Measurements from ENCODE around the gene SHROOM3.

The SHROOM3 gene

DNA sequence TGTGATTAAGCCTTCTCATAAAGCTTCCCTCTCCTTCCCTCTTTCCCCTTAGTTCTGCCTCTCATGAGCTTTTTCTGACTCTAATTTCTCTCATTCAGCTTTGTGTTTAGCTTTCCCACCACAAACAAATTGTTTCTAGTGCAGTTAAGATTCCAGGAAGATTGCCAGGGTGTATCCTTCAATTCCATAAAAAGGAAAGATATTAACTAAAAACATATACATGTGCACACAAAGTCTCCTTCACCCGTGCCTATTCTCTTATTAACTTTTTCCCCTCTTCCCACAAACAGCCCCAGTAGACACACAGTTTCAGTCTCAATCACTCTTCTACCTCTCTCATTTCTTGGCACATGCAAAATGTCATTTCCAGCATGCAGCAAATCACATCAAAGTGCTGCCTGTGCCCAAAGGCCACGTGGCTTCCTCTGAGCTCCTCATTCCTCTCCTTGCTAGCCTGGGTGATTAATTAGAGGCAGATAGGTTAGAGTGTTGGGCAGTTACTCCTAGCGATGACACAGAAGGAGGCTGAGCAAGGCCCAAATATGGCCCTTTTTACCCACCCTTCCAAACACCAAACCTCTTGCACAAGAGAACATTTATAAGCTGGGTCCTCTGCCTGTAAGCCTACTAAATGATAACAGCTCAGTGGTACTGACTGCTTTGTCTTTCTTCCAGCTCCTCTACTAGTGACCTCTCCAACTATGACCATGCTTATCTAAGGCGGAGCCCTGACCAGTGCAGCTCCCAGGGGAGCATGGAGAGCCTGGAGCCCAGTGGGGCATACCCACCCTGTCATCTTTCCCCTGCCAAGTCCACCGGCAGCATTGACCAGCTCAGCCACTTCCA, 303.3 kb downstream of the SHROOM3 start:
- no peak for TF ChIP-seq FOXK2 (IDR thresholded peaks at IDR 0.05)
- TF ChIP-seq LEF1 (IDR thresholded peaks at IDR 0.05; ENCODE audit: borderline replicate concordance), result no peak
- TF ChIP-seq, protein P1, sequence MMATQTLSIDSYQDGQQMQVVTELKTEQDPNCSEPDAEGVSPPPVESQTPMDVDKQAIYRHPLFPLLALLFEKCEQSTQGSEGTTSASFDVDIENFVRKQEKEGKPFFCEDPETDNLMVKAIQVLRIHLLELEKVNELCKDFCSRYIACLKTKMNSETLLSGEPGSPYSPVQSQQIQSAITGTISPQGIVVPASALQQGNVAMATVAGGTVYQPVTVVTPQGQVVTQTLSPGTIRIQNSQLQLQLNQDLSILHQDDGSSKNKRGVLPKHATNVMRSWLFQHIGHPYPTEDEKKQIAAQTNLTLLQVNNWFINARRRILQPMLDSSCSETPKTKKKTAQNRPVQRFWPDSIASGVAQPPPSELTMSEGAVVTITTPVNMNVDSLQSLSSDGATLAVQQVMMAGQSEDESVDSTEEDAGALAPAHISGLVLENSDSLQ (IDR thresholded peaks at IDR 0.05), result no peak
- TF ChIP-seq HDGF (IDR thresholded peaks at IDR 0.05; ENCODE audit: borderline replicate concordance), result no peak
- no peak for TF ChIP-seq ARNT (IDR thresholded peaks at IDR 0.05)
- no peak for TF ChIP-seq SUZ12 (IDR thresholded peaks at IDR 0.05)
- no peak for TF ChIP-seq FOXA1 (IDR thresholded peaks at IDR 0.05)
- TF ChIP-seq ELF4 (IDR thresholded peaks at IDR 0.05), result no peak
- TF ChIP-seq CTBP1 (IDR thresholded peaks at IDR 0.05; ENCODE audit: borderline replicate concordance), result no peak
- CTCF ChIA-PET, result interaction anchor here (0.6 kb wide), 1 partner anchor 228 kb away, joined by 3 read pairs; no protein-coding TSS in a partner anchor
- DNase-seq (ENCODE audit: extremely low spot score), result no peak
- POLR2A ChIA-PET, result no interaction called here

DNA sequence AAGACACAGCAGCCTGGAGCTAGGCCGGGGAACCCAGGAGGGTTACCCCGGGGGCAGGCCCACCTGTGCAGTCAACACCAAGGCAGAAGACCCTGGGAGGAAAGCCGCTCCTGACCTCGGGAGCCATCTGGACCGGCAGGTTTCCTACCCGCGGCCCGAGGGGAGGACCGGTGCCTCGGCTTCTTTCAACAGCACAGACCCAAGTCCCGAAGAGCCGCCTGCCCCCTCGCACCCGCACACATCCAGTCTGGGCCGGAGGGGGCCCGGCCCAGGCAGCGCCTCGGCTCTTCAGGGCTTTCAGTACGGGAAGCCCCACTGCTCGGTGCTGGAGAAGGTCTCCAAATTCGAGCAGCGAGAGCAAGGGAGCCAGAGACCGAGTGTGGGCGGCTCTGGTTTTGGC, 305.2 kb downstream of the SHROOM3 start:
- ChIA-PET CTCF (no interaction called here), POLR2A (no interaction called here)
- TF ChIP-seq SP1 (IDR thresholded peaks at IDR 0.05) (no peak), BHLHE40 (IDR thresholded peaks at IDR 0.05; ENCODE audit: borderline replicate concordance) (no peak), FOXA1 (IDR thresholded peaks at IDR 0.05) (no peak), CTBP1 (IDR thresholded peaks at IDR 0.05; ENCODE audit: borderline replicate concordance) (no peak), LEF1 (IDR thresholded peaks at IDR 0.05; ENCODE audit: borderline replicate concordance) (no peak), NFRKB (IDR thresholded peaks at IDR 0.05) (no peak), FOXK2 (IDR thresholded peaks at IDR 0.05) (no peak), TARDBP (IDR thresholded peaks at IDR 0.05) (no peak), FOXM1 (IDR thresholded peaks at IDR 0.05; ENCODE audit: borderline replicate concordance) (no peak), HDGF (IDR thresholded peaks at IDR 0.05; ENCODE audit: borderline replicate concordance) (no peak), L3MBTL2 (conservative IDR thresholded peaks at IDR 0.05) (no peak), SUZ12 (IDR thresholded peaks at IDR 0.05) (no peak), ELF4 (IDR thresholded peaks at IDR 0.05) (no peak), ARNT (IDR thresholded peaks at IDR 0.05) (no peak), ZNF384 (IDR thresholded peaks at IDR 0.05) (no peak)
- TF ChIP-seq, protein P1 (IDR thresholded peaks at IDR 0.05), result no peak
- no peak for DNase-seq (ENCODE audit: extremely low spot score)

DNA sequence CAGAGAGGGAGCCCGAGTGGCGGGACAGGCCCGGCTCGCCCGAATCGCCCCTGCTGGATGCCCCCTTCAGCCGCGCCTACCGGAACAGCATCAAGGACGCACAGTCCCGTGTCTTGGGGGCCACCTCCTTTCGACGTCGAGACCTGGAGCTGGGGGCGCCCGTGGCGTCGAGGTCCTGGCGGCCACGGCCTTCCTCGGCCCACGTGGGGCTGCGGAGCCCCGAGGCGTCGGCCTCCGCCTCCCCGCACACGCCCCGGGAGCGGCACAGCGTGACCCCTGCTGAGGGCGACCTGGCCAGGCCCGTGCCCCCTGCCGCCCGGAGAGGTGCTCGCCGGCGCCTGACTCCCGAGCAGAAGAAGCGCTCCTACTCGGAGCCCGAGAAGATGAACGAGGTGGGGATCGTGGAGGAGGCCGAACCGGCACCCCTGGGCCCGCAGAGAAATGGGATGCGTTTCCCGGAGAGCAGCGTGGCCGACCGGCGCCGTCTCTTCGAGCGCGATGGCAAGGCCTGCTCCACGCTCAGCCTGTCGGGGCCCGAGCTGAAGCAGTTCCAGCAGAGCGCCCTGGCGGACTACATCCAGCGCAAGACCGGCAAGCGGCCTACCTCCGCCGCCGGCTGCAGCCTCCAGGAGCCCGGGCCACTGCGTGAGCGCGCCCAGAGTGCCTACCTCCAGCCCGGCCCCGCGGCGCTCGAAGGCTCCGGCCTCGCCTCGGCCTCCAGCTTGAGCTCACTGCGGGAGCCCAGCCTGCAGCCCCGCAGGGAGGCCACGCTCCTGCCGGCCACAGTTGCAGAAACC, 306.0 kb downstream of the SHROOM3 start:
- POLR2A ChIA-PET, result no interaction called here
- CTCF ChIA-PET, result interaction anchor here (0.6 kb wide), 1 partner anchor 17 kb away, joined by 3 read pairs; no protein-coding TSS in a partner anchor
- DNase-seq (ENCODE audit: extremely low spot score), result no peak
- TF ChIP-seq TARDBP (IDR thresholded peaks at IDR 0.05) (no peak), FOXA1 (IDR thresholded peaks at IDR 0.05) (no peak), FOXM1 (IDR thresholded peaks at IDR 0.05; ENCODE audit: borderline replicate concordance) (no peak), CTBP1 (IDR thresholded peaks at IDR 0.05; ENCODE audit: borderline replicate concordance) (no peak), SUZ12 (IDR thresholded peaks at IDR 0.05) (no peak), SP1 (IDR thresholded peaks at IDR 0.05) (no peak), NFRKB (IDR thresholded peaks at IDR 0.05) (no peak), BHLHE40 (IDR thresholded peaks at IDR 0.05; ENCODE audit: borderline replicate concordance) (no peak), ELF4 (IDR thresholded peaks at IDR 0.05) (no peak), ARNT (IDR thresholded peaks at IDR 0.05) (no peak), HDGF (IDR thresholded peaks at IDR 0.05; ENCODE audit: borderline replicate concordance) (no peak), ZNF384 (IDR thresholded peaks at IDR 0.05) (no peak), L3MBTL2 (conservative IDR thresholded peaks at IDR 0.05) (no peak), LEF1 (IDR thresholded peaks at IDR 0.05; ENCODE audit: borderline replicate concordance) (no peak), FOXK2 (IDR thresholded peaks at IDR 0.05) (no peak)

DNA sequence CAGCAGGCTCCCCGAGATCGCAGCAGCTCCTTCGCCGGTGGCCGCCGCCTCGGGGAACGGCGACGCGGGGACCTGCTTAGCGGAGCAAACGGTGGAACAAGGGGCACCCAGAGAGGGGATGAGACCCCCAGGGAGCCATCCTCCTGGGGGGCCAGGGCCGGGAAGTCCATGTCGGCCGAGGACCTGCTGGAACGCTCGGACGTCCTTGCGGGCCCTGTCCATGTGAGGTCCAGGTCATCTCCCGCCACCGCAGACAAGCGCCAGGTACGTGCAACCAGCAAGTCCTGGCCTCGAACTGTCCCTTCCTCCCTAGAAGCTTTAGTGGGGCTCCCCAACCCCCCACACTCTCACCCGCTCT, 306.6 kb downstream of the SHROOM3 start:
- TF ChIP-seq, protein P1 (IDR thresholded peaks at IDR 0.05), result no peak
- TF ChIP-seq L3MBTL2 (conservative IDR thresholded peaks at IDR 0.05) (no peak), SP1 (IDR thresholded peaks at IDR 0.05) (no peak), TARDBP (IDR thresholded peaks at IDR 0.05) (no peak), FOXM1 (IDR thresholded peaks at IDR 0.05; ENCODE audit: borderline replicate concordance) (no peak), LEF1 (IDR thresholded peaks at IDR 0.05; ENCODE audit: borderline replicate concordance) (no peak), ELF4 (IDR thresholded peaks at IDR 0.05) (no peak), ARNT (IDR thresholded peaks at IDR 0.05) (no peak), CTBP1 (IDR thresholded peaks at IDR 0.05; ENCODE audit: borderline replicate concordance) (no peak), HDGF (IDR thresholded peaks at IDR 0.05; ENCODE audit: borderline replicate concordance) (no peak), ZNF384 (IDR thresholded peaks at IDR 0.05) (no peak), SUZ12 (IDR thresholded peaks at IDR 0.05) (no peak), FOXK2 (IDR thresholded peaks at IDR 0.05) (no peak), NFRKB (IDR thresholded peaks at IDR 0.05) (no peak), BHLHE40 (IDR thresholded peaks at IDR 0.05; ENCODE audit: borderline replicate concordance) (no peak), FOXA1 (IDR thresholded peaks at IDR 0.05) (no peak)
- no peak for DNase-seq (ENCODE audit: extremely low spot score)
- ChIA-PET CTCF (no interaction called here), POLR2A (no interaction called here)

DNA sequence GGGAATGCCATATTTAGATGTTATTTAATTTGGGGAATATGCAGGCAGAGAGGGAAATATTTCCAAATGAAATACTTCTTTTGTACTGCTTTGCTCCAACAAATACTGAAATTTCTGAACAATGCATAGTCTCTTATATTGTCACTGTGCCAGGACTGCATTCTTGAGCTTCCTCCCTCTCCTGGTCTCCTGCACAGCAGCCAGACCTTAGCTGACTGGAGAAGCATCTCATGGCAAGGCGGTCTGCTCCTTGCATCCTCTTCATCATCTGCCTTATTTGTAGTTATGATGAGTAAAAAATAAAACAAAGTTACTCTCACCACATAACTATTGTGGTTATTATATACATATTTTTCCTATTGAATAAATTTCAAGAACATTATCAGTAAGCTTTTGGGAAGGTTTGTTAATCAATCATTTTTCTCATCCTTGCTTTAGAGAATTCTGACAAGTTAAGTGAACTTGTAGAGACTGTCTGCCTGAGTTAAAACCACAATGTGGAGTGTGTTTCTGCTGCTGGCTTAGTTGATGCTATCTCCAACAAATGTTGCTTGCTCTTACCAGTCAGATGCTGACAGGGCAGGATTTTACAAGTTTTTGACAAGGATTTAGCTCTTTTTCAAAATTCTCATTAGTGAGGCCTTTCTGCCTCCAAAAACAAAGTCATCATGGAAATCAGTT, 309.4 kb downstream of the SHROOM3 start:
- TF ChIP-seq HDGF (IDR thresholded peaks at IDR 0.05; ENCODE audit: borderline replicate concordance) (no peak), L3MBTL2 (conservative IDR thresholded peaks at IDR 0.05) (no peak), TARDBP (IDR thresholded peaks at IDR 0.05) (no peak), FOXM1 (IDR thresholded peaks at IDR 0.05; ENCODE audit: borderline replicate concordance) (no peak), FOXA1 (IDR thresholded peaks at IDR 0.05) (no peak), ZNF384 (IDR thresholded peaks at IDR 0.05) (no peak), CTBP1 (IDR thresholded peaks at IDR 0.05; ENCODE audit: borderline replicate concordance) (no peak), FOXK2 (IDR thresholded peaks at IDR 0.05) (no peak), SUZ12 (IDR thresholded peaks at IDR 0.05) (no peak)
- TF ChIP-seq, protein P1 (IDR thresholded peaks at IDR 0.05), result no peak
- CTCF ChIA-PET, result no interaction called here
- POLR2A ChIA-PET, result no interaction called here
- DNase-seq (ENCODE audit: extremely low spot score), result no peak
